HL-60 (cell line): Measurements from ENCODE around the gene KLK13.

ENCODE experiments used
- DNase-seq, 2 experiments: peaks; one replicate each; pipeline ENCODE4 v3.0.0-alpha.2; 2010 to 2020; ENCODE audit warnings: low read depth in 1 of 2, low spot score in 1 of 2
- H3K27ac ChIP-seq: fragments of 250-450 bp; sonication (Bioruptor Pico); replicated peaks from 2 replicates; pipeline ENCODE4 v1.5.1; 2020; ENCODE audit warnings: mild to moderate bottlenecking, moderate library complexity
- H3K27me3 ChIP-seq: fragments of 250-450 bp; sonication (Bioruptor Pico); 2 replicates; pipeline ENCODE4 v1.5.1; 2021; ENCODE audit warnings: mild to moderate bottlenecking, moderate library complexity; ENCODE audit not compliant: insufficient read depth, poor library complexity, severe bottlenecking
- H3K4me3 ChIP-seq: replicated peaks from 2 replicates; pipeline ENCODE4 v1.5.1; 2011; ENCODE audit warnings: mild to moderate bottlenecking, control low read depth, low read length; ENCODE audit not compliant: insufficient read depth
- CTCF ChIP-seq: IDR thresholded peaks from one replicate; pipeline ENCODE4 v1.5.1; 2011; ENCODE audit warnings: low read length, control low read depth, inconsistent platforms; ENCODE audit not compliant: insufficient read depth
- GABPA ChIP-seq: IDR thresholded peaks from 2 replicates; pipeline ENCODE4 v1.6.1; 2012; ENCODE audit warnings: low read depth
- POLR2AphosphoS5 ChIP-seq: IDR thresholded peaks from 2 replicates; pipeline ENCODE4 v1.6.1; 2012; ENCODE audit warnings: low read depth
- REST ChIP-seq: IDR thresholded peaks from 2 replicates; pipeline ENCODE4 v1.6.1; 2012; ENCODE audit warnings: low read depth; ENCODE audit not compliant: insufficient replicate concordance
- SPI1 ChIP-seq: IDR thresholded peaks from 2 replicates; pipeline ENCODE4 v1.6.1; 2012; ENCODE audit warnings: low read depth, mild to moderate bottlenecking, borderline replicate concordance

KLK13 gene

DNA sequence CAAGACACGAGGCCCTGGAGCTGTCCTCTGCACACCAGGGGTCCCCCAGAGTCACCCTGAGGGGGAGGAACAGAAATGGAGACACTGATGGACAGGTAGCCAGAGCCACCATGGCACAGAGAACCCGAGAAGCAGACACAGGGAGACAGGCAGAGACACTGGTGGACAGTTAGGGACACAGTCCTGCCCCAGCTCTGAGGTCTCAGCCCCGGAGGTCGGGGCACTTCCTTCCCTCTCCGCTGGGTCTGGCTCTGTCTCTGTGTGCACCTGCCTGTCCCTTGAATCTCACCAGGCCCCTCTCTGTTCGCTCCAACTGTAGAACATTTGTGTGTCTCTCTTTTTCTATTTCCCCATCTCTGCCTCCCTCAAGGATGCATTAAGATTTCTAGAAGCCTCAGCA is 13.2 kb upstream of the KLK13 start:
- Histone ChIP-seq H3K27me3 (no peaks in the 10 kb centered on the region), H3K4me3 (no peak overlapping the region), H3K27ac (no peak overlapping the region)
- TF ChIP-seq CTCF (no peak), SPI1 (no peak), GABPA (no peak), POLR2AphosphoS5 (no peak), REST (no peak)
- no peak for DNase-seq

- no peak for TF ChIP-seq CTCF
- no peak for TF ChIP-seq GABPA
- TF ChIP-seq SPI1: no peak
- TF ChIP-seq REST: no peak
- TF ChIP-seq POLR2AphosphoS5: no peak
- DNase-seq: no peak
- no peak overlapping the region for H3K4me3 ChIP-seq
- H3K27me3 ChIP-seq: no peaks in the 10 kb centered on the region
- no peak overlapping the region for H3K27ac ChIP-seq
Measured at GRCh38 chr19:51076631-51077213, 11.8 kb upstream of the KLK13 start.

DNA sequence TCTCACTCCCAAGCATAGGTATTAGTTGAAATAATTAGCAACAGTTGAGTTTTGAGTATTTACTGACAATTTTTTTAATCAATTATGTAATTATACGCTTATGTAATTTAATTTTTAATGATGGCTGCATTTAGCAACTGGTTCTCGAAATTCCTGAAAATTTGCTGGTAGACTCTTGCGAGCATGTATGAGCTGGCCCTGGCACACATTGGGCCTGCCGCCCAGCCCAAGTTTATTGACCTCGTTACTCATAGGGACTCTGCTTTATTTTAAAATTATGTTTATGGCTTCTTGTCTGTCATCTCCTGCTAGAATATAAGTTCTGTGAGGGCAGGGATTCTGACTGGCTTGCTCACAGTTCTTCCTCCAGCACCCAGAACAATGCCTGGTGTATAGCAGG is 11.1 kb upstream of the KLK13 start:
- DNase-seq: no peak
- TF ChIP-seq GABPA (no peak), REST (no peak), POLR2AphosphoS5 (no peak)
- Histone ChIP-seq H3K27me3 (no peaks in the 10 kb centered on the region), H3K27ac (no peak overlapping the region), H3K4me3 (no peak overlapping the region)

- DNase-seq: no peak
- H3K4me3 ChIP-seq: no peak overlapping the region
- TF ChIP-seq REST (no peak), POLR2AphosphoS5 (no peak), CTCF (no peak), GABPA (no peak), SPI1 (no peak)
- H3K27me3 ChIP-seq: peaks cover 6% of the 10 kb centered on the region
- no peak overlapping the region for H3K27ac ChIP-seq
Measured at GRCh38 chr19:51071095-51071405, 6.2 kb upstream of the KLK13 start.
